ENCODE results near the gene EVX2. TPM values are rescaled to one million over a fixed set of nuclear protein-coding genes. Genes with fewer than 3 reads are reported as not detected.
A peak's percentile ranks its signal among the peaks of the same experiment; 100 is the strongest.

EVX2 gene
- polyA plus RNA-seq, 1 donor from 2014 or later = not detected

GRCh38 chr2:176089843-176090395 is 6.2 kb upstream of the EVX2 start:
- no peak overlapping the region for H2AFZ ChIP-seq (ENCODE audit: low read depth, low read length)
- H3K9me3 ChIP-seq (ENCODE audit: low read length) = no peaks in the 10 kb centered on the region
- no peaks in the 10 kb centered on the region for H3K79me2 ChIP-seq (replicated peaks; ENCODE audit: insufficient read depth, low read length)
- no peak overlapping the region for H3K4me2 ChIP-seq (ENCODE audit: low read length)
- no peaks in the 10 kb centered on the region for H3K9me2 ChIP-seq (ENCODE audit: insufficient read depth, low read length)
- TF ChIP-seq EZH2 (IDR thresholded peaks at IDR 0.05; ENCODE audit: borderline replicate concordance, insufficient read depth, low read length, poor library complexity, severe bottlenecking) = no peak
- no peak for TF ChIP-seq EP300 (conservative IDR thresholded peaks at IDR 0.05; ENCODE audit: poor library complexity, severe bottlenecking)
- no peak for TF ChIP-seq SMC3 (conservative IDR thresholded peaks at IDR 0.05; ENCODE audit: poor library complexity)
- no peak for TF ChIP-seq REST (IDR thresholded peaks at IDR 0.05; ENCODE audit: borderline replicate concordance)
- no peak for TF ChIP-seq POLR2AphosphoS5 (IDR thresholded peaks at IDR 0.05)
- no peak for TF ChIP-seq CTCF (IDR thresholded peaks at IDR 0.05; ENCODE audit: poor library complexity, severe bottlenecking)
- TF ChIP-seq MXI1 (conservative IDR thresholded peaks at IDR 0.05; ENCODE audit: poor library complexity, severe bottlenecking) = no peak
- TF ChIP-seq RAD21 (conservative IDR thresholded peaks at IDR 0.05) = no peak
- TF ChIP-seq TAF1 (IDR thresholded peaks at IDR 0.05; ENCODE audit: low read depth) = no peak
- no peaks in the 10 kb centered on the region for H4K20me1 ChIP-seq (ENCODE audit: insufficient read depth)
- H3K36me3 ChIP-seq (ENCODE audit: insufficient read depth, low read length) = no peaks in the 10 kb centered on the region
- H3F3A ChIP-seq (ENCODE audit: insufficient read depth, low read length, poor library complexity, severe bottlenecking) = no peaks in the 10 kb centered on the region
- H3K9ac ChIP-seq (ENCODE audit: low read length) = no peak overlapping the region
- H3K27me3 ChIP-seq (ENCODE audit: insufficient read depth, low read depth, low read length) = peaks cover 99% of the 10 kb centered on the region
- H3K4me3 ChIP-seq (ENCODE audit: low read length) = no peak overlapping the region
- no peak overlapping the region for H3K27ac ChIP-seq (ENCODE audit: low read length)

- no peaks in the 10 kb centered on the region for H3F3A ChIP-seq (ENCODE audit: insufficient read depth, low read length, poor library complexity, severe bottlenecking)
- no peak overlapping the region for H3K4me2 ChIP-seq (ENCODE audit: low read length)
- no peak overlapping the region for H2AFZ ChIP-seq (ENCODE audit: low read depth, low read length)
- no peaks in the 10 kb centered on the region for H3K9me2 ChIP-seq (ENCODE audit: insufficient read depth, low read length)
- H3K9ac ChIP-seq (ENCODE audit: low read length) = no peak overlapping the region
- TF ChIP-seq TAF1 (IDR thresholded peaks at IDR 0.05; ENCODE audit: low read depth) (no peak), REST (IDR thresholded peaks at IDR 0.05; ENCODE audit: borderline replicate concordance) (no peak), EZH2 (IDR thresholded peaks at IDR 0.05; ENCODE audit: borderline replicate concordance, insufficient read depth, low read length, poor library complexity, severe bottlenecking) (no peak), POLR2AphosphoS5 (IDR thresholded peaks at IDR 0.05) (peak; percentile 34)
- H3K27ac ChIP-seq (ENCODE audit: low read length) = no peak overlapping the region
- no peaks in the 10 kb centered on the region for H3K9me3 ChIP-seq (ENCODE audit: low read length)
- H4K20me1 ChIP-seq (ENCODE audit: insufficient read depth) = no peaks in the 10 kb centered on the region
- H3K79me2 ChIP-seq (replicated peaks; ENCODE audit: insufficient read depth, low read length) = no peaks in the 10 kb centered on the region
- H3K27me3 ChIP-seq (ENCODE audit: insufficient read depth, low read depth, low read length) = peaks cover 99% of the 10 kb centered on the region
- H3K4me3 ChIP-seq (ENCODE audit: low read length) = no peak overlapping the region
- no peaks in the 10 kb centered on the region for H3K36me3 ChIP-seq (ENCODE audit: insufficient read depth, low read length)
Observed at GRCh38 chr2:176088937-176089842, 5.4 kb upstream of the EVX2 start.
